Gastroesophageal sphincter (tissue), 4 donors: ENCODE data around the gene SPAG16. TPM values are rescaled to one million over a fixed set of nuclear protein-coding genes. Genes with fewer than 3 reads are reported as not detected.

Experiments
- ATAC-seq: fragments of 150-250 bp; one replicate; pipeline ENCODE4 v1.9.1; 2016; ENCODE audit warnings: mild to moderate bottlenecking, moderate library complexity
- H3K27ac ChIP-seq, 4 donors: fragments of 200-600 bp; sonication (generic) in 3 of 4; 1 replicate in 3 of 4; 2 replicates in 1 of 4; pipeline ENCODE4 v1.5.1; 2016 to 2019
- H3K27me3 ChIP-seq: fragments of 200-600 bp; sonication (generic); one replicate; pipeline ENCODE4 v1.5.1; 2019
- H3K36me3 ChIP-seq, 2 donors: fragments of 200-600 bp; sonication (generic); one replicate each; pipeline ENCODE4 v1.5.1; 2019; ENCODE audit warnings: control low read depth in 1 of 2
- H3K4me1 ChIP-seq, 3 donors: fragments of 200-600 bp; sonication (generic); 1 replicate in 2 of 3; 2 replicates in 1 of 3; pipeline ENCODE4 v1.5.1; 2016 to 2019; ENCODE audit warnings: control low read depth in 2 of 3
- H3K4me3 ChIP-seq, 2 donors: fragments of 200-600 bp; sonication (generic); one replicate each; pipeline ENCODE4 v1.5.1; 2019; ENCODE audit warnings: mild to moderate bottlenecking in 1 of 2, moderate library complexity in 1 of 2
- H3K9me3 ChIP-seq, 3 donors: fragments of 200-600 bp; sonication (generic); one replicate each; pipeline ENCODE4 v1.5.1; 2017 to 2019; ENCODE audit warnings: control low read depth in 2 of 3
- EP300 ChIP-seq: sonication (generic); formaldehyde crosslinking; IDR thresholded peaks from one replicate; pipeline ENCODE4 v1.6.1; 2017; ENCODE audit warnings: antibody characterized with exemption, mild to moderate bottlenecking
- POLR2A ChIP-seq, 2 donors: fragments of 450-650 bp; IDR thresholded peaks; one replicate each; pipeline ENCODE4 v1.6.1; 2017; ENCODE audit warnings: antibody characterized with exemption in 2 of 2, mild to moderate bottlenecking in 2 of 2, moderate library complexity in 1 of 2
- POLR2AphosphoS5 ChIP-seq: sonication (generic); formaldehyde crosslinking; IDR thresholded peaks from one replicate; pipeline ENCODE4 v1.6.1; 2017; ENCODE audit warnings: antibody characterized with exemption
- WGBS, 2 donors: methylation state at CpG; one replicate each; pipeline ENCODE4 v1.1.5; 2018; ENCODE audit warnings: low coverage in 1 of 2; 5-methylcytosine and 5-hydroxymethylcytosine counted together
- total RNA-seq, 4 donors: library from RNA; depleted of rRNA; stranded (reverse); fragments of >200 nt; gene quantifications; one replicate each; pipeline ENCODE4 v1.1.0, GENCODE V29; 2016
- TF ChIP-seq, protein P1 (sequence below), 4 experiments: fragments of 200-600 bp in 2 of 4; fragments of 450-650 bp in 2 of 4; sonication (generic) in 1 of 4; IDR thresholded peaks; one replicate each; pipeline ENCODE4 v1.5.1; 2017 to 2019; ENCODE audit warnings: antibody characterized with exemption in 4 of 4, mild to moderate bottlenecking in 2 of 4, moderate library complexity in 2 of 4

The SPAG16 gene
- total RNA-seq, 4 donors from 2014 or later, result 28.9 to 39.8 (median 36.7) TPM

DNA sequence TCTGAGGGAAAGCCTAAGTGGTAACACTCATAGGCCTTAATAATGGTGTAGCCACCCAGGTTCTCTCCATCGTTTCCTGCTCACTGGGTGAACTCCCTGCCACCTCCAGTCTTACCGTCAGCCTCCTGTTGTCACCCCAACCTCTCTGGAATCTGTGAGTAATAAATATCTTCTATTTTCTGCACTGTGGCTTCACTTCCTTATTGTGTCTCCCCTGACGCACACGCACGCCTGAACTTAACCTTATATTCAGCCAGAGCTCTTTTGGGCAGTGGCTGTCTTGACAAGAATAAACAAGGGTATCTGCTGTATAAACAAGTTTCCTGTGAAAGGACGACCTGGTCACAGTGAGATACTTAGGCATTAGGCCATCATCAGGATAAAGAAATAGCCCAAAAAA, 467.2 kb downstream of the SPAG16 start:
- no peak overlapping the region for H3K4me3 ChIP-seq
- no peak overlapping the region for H3K27ac ChIP-seq
- H3K9me3 ChIP-seq, result no peaks in the 10 kb centered on the region
- 36 to 45% methylated on average over 5 to 6 of the region's 6 CpGs for WGBS, 2 donors
- ATAC-seq, result no peak
- H3K27me3 ChIP-seq, result no peaks in the 10 kb centered on the region
- no peaks in the 10 kb centered on the region for H3K36me3 ChIP-seq
- TF ChIP-seq POLR2A (IDR thresholded peaks at IDR 0.05) (no peak), EP300 (no peak), POLR2AphosphoS5 (no peak)
- TF ChIP-seq, protein P1, sequence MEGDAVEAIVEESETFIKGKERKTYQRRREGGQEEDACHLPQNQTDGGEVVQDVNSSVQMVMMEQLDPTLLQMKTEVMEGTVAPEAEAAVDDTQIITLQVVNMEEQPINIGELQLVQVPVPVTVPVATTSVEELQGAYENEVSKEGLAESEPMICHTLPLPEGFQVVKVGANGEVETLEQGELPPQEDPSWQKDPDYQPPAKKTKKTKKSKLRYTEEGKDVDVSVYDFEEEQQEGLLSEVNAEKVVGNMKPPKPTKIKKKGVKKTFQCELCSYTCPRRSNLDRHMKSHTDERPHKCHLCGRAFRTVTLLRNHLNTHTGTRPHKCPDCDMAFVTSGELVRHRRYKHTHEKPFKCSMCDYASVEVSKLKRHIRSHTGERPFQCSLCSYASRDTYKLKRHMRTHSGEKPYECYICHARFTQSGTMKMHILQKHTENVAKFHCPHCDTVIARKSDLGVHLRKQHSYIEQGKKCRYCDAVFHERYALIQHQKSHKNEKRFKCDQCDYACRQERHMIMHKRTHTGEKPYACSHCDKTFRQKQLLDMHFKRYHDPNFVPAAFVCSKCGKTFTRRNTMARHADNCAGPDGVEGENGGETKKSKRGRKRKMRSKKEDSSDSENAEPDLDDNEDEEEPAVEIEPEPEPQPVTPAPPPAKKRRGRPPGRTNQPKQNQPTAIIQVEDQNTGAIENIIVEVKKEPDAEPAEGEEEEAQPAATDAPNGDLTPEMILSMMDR (IDR thresholded peaks at IDR 0.05), result no peak
- no peaks in the 10 kb centered on the region for H3K4me1 ChIP-seq

GRCh38 chr2:213752575-213752974, 468.3 kb downstream of the SPAG16 start:
- no peak for ATAC-seq
- no peak overlapping the region for H3K4me3 ChIP-seq
- 75 to 83% methylated on average over 1 to 2 of the region's 2 CpGs for WGBS, 2 donors
- no peak overlapping the region for H3K27ac ChIP-seq
- H3K4me1 ChIP-seq, result no peaks in the 10 kb centered on the region
- H3K9me3 ChIP-seq, result no peaks in the 10 kb centered on the region
- no peaks in the 10 kb centered on the region for H3K27me3 ChIP-seq
- TF ChIP-seq POLR2A (IDR thresholded peaks at IDR 0.05), result no peak
- TF ChIP-seq EP300, result no peak
- no peak for TF ChIP-seq POLR2AphosphoS5
- TF ChIP-seq, protein P1 (IDR thresholded peaks at IDR 0.05), result no peak
- H3K36me3 ChIP-seq, result no peaks in the 10 kb centered on the region

GRCh38 chr2:213757525-213757924, 473.3 kb downstream of the SPAG16 start:
- TF ChIP-seq, protein P1 (IDR thresholded peaks at IDR 0.05), result no peak
- TF ChIP-seq POLR2AphosphoS5 (no peak), POLR2A (IDR thresholded peaks at IDR 0.05) (no peak), EP300 (no peak)
- H3K9me3 ChIP-seq, result no peaks in the 10 kb centered on the region
- no peaks in the 10 kb centered on the region for H3K27me3 ChIP-seq
- no peaks in the 10 kb centered on the region for H3K4me1 ChIP-seq
- 52 to 69% methylated on average over 2 to 3 of the region's 3 CpGs for WGBS, 2 donors
- no peak overlapping the region for H3K27ac ChIP-seq
- no peak for ATAC-seq
- H3K4me3 ChIP-seq, result no peak overlapping the region
- no peaks in the 10 kb centered on the region for H3K36me3 ChIP-seq

DNA sequence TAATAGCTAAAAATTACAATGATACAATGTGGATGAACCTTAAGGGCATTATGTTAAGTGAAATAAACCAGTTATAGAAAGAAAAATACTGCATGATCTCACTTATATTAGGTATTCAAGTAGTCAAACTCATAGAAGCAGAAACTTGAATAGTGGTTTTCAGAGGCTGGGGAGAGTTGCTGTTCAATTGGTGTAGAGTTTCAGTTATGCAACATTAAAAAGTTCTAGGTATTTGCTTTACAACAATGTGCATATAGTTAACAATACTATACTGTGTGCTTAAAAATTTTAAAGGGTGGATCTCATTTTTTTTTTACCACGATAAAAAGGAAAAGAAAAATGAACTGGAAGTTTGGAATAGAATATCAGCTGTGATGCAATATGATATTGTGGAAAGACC, 479.1 kb downstream of the SPAG16 start:
- no peak overlapping the region for H3K4me3 ChIP-seq
- H3K36me3 ChIP-seq, result no peaks in the 10 kb centered on the region
- no peaks in the 10 kb centered on the region for H3K27me3 ChIP-seq
- H3K27ac ChIP-seq, result no peak overlapping the region
- H3K9me3 ChIP-seq, result no peaks in the 10 kb centered on the region
- 58 to 64% methylated on average over 1 of the region's 1 CpG for WGBS, 2 donors
- ATAC-seq, result no peak
- TF ChIP-seq, protein P1 (IDR thresholded peaks at IDR 0.05), result no peak
- no peak for TF ChIP-seq EP300
- TF ChIP-seq POLR2AphosphoS5, result no peak
- TF ChIP-seq POLR2A (IDR thresholded peaks at IDR 0.05), result no peak
- H3K4me1 ChIP-seq, result no peaks in the 10 kb centered on the region

- Histone ChIP-seq H3K4me1 (no peaks in the 10 kb centered on the region), H3K27me3 (no peaks in the 10 kb centered on the region), H3K4me3 (no peak overlapping the region), H3K27ac (no peak overlapping the region), H3K36me3 (no peaks in the 10 kb centered on the region), H3K9me3 (no peaks in the 10 kb centered on the region)
- TF ChIP-seq POLR2AphosphoS5 (no peak), POLR2A (IDR thresholded peaks at IDR 0.05) (no peak), EP300 (no peak)
- TF ChIP-seq, protein P1 (IDR thresholded peaks at IDR 0.05), result no peak
- ATAC-seq, result no peak
- 36 to 40% methylated on average over 1 of the region's 1 CpG for WGBS, 2 donors
These were observed 479.7 kb downstream of the SPAG16 start for GRCh38 chr2:213763963-213764362.
